Right atrium auricular region (tissue), 2 donors: ENCODE results near the gene FBLN5. TPM values are rescaled to one million over a fixed set of nuclear protein-coding genes. Genes with fewer than 3 reads are reported as not detected.

ENCODE experiments used
- DNase-seq: peaks from one replicate; pipeline ENCODE4 v3.0.0-alpha.2; 2019; ENCODE audit warnings: low spot score
- H3K27ac ChIP-seq, 2 donors: fragments of 200-600 bp; sonication (generic); 1 replicate in 1 of 2; 2 replicates in 1 of 2; pipeline ENCODE4 v1.5.1; 2016 to 2019
- H3K27me3 ChIP-seq, 2 donors: fragments of 200-600 bp; sonication (generic); one replicate each; pipeline versions ENCODE4 v1.5.1 to v1.6.0; 2017 to 2019
- H3K36me3 ChIP-seq: fragments of 200-600 bp; sonication (generic); one replicate; pipeline ENCODE4 v1.5.1; 2016
- H3K4me1 ChIP-seq, 2 donors: fragments of 200-600 bp; sonication (generic); one replicate each; pipeline versions ENCODE4 v1.5.1 to v1.6.0; 2017 to 2019
- H3K4me3 ChIP-seq, 2 donors: fragments of 200-600 bp; sonication (generic); 1 replicate in 1 of 2; 2 replicates in 1 of 2; pipeline ENCODE4 v1.5.1; 2017 to 2019; ENCODE audit warnings: mild to moderate bottlenecking in 1 of 2, moderate library complexity in 1 of 2
- H3K9me3 ChIP-seq, 2 donors: fragments of 200-600 bp; sonication (generic); one replicate each; pipeline ENCODE4 v1.5.1; 2019
- CTCF ChIP-seq, 2 donors: fragments of 200-600 bp; sonication (generic); IDR thresholded peaks; one replicate each; pipeline ENCODE4 v1.5.1; 2019; ENCODE audit warnings: antibody characterized with exemption in 2 of 2
- total RNA-seq, 2 donors: library from RNA; depleted of rRNA; stranded (reverse); fragments of >200 nt; gene quantifications; one replicate each; pipeline ENCODE4 v1.1.0, GENCODE V29; 2016

The FBLN5 gene
- total RNA-seq, 2 donors from 2014 or later, result 125 to 132 TPM

- peak overlapping the region; percentile 61 to 62 for H3K4me3 ChIP-seq
- H3K36me3 ChIP-seq, result no peaks in the 10 kb centered on the region
- peaks cover 0 to 14% of the 10 kb centered on the region in 2 donors for H3K4me1 ChIP-seq
- no peaks in the 10 kb centered on the region for H3K9me3 ChIP-seq
- H3K27me3 ChIP-seq, result peaks cover 0 to 6% of the 10 kb centered on the region in 2 donors
- peak overlapping the region; percentile 74 to 76 for H3K27ac ChIP-seq
- TF ChIP-seq CTCF (IDR thresholded peaks at IDR 0.05), result no peak
- DNase-seq, result no peak
These were observed 111.3 kb downstream of the FBLN5 start for GRCh38 chr14:91835920-91836843.

- Histone ChIP-seq H3K27me3 (peaks cover 0 to 6% of the 10 kb centered on the region in 2 donors), H3K4me1 (peaks cover 0 to 14% of the 10 kb centered on the region in 2 donors)
These were observed 112.1 kb downstream of the FBLN5 start for GRCh38 chr14:91835197-91835919.

GRCh38 chr14:91834571-91834970 is 112.9 kb downstream of the FBLN5 start:
- Histone ChIP-seq H3K27me3 (peaks cover 0 to 6% of the 10 kb centered on the region in 2 donors), H3K27ac (no peak overlapping the region), H3K4me3 (no peak overlapping the region), H3K36me3 (no peaks in the 10 kb centered on the region), H3K9me3 (no peaks in the 10 kb centered on the region), H3K4me1 (peaks cover 0 to 14% of the 10 kb centered on the region in 2 donors)
- DNase-seq, result no peak
- no peak for TF ChIP-seq CTCF (IDR thresholded peaks at IDR 0.05)

More at GRCh38 chr14:91835197-91835919, 112.1 kb downstream of the FBLN5 start:
- H3K4me3 ChIP-seq, result peak overlapping the region; percentile 61 to 62
- H3K36me3 ChIP-seq, result no peaks in the 10 kb centered on the region
- no peak for TF ChIP-seq CTCF (IDR thresholded peaks at IDR 0.05)
- H3K9me3 ChIP-seq, result no peaks in the 10 kb centered on the region
- peak overlapping the region; percentile 74 to 76 for H3K27ac ChIP-seq
- no peak for DNase-seq

GRCh38 chr14:91831337-91831736 is 116.2 kb downstream of the FBLN5 start:
- no peak overlapping the region for H3K27ac ChIP-seq
- TF ChIP-seq CTCF (IDR thresholded peaks at IDR 0.05), result no peak
- peaks cover 0 to 7% of the 10 kb centered on the region in 2 donors for H3K4me1 ChIP-seq
- peaks cover 0 to 9% of the 10 kb centered on the region in 2 donors for H3K9me3 ChIP-seq
- no peak for DNase-seq
- H3K4me3 ChIP-seq, result no peak overlapping the region
- peaks cover 0 to 6% of the 10 kb centered on the region in 2 donors for H3K27me3 ChIP-seq
- H3K36me3 ChIP-seq, result no peaks in the 10 kb centered on the region

GRCh38 chr14:91830777-91831176 is 116.7 kb downstream of the FBLN5 start:
- H3K27me3 ChIP-seq, result peaks cover 0 to 2% of the 10 kb centered on the region in 2 donors
- no peak for TF ChIP-seq CTCF (IDR thresholded peaks at IDR 0.05)
- H3K4me1 ChIP-seq, result peaks cover 0 to 2% of the 10 kb centered on the region in 2 donors
- H3K9me3 ChIP-seq, result peaks cover 0 to 9% of the 10 kb centered on the region in 2 donors
- no peak overlapping the region for H3K27ac ChIP-seq
- H3K36me3 ChIP-seq, result no peaks in the 10 kb centered on the region
- DNase-seq, result no peak
- no peak overlapping the region for H3K4me3 ChIP-seq
